GM19240 (cell line): ENCODE measurements around the gene ATXN1.
"Not testable (repeated sequence)": the region's sequence is repeated elsewhere in the genome, so short reads cannot be mapped to it uniquely, and the experiment has no call there.

Source experiments
- DNase-seq: peaks from one replicate; pipeline ENCODE4 v3.0.0; 2011; ENCODE audit warnings: low spot score; ENCODE audit not compliant: insufficient read length

The ATXN1 gene

GRCh38 chr6:16540383-16540782 is 220.9 kb downstream of the ATXN1 start:
- DNase-seq: not testable (repeated sequence)

- no peak for DNase-seq
These were observed 222.0 kb downstream of the ATXN1 start for GRCh38 chr6:16539086-16539931.

DNA sequence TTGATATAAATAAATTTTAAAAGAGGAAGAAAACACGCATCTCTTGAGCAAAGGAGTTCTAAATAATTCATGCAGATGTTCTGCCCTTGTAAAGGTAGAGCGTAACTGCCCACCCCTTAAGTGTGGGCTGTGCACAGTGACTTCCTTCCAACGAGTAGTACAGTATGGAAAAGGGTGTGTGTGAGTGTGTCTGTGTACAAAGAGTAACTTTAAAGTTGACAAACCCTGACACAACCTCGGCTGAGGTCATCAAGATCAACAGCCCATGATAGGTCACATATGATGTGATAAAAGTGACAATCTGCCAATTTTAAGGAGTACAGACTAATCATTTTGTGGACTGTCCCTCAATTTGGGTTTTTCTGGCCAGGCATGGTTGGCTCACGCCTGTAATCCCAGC is 225.7 kb downstream of the ATXN1 start:
- no peak for DNase-seq

GRCh38 chr6:16533721-16534136 is 227.5 kb downstream of the ATXN1 start:
- no peak for DNase-seq

GRCh38 chr6:16533210-16533609 is 228.1 kb downstream of the ATXN1 start:
- no peak for DNase-seq

DNA sequence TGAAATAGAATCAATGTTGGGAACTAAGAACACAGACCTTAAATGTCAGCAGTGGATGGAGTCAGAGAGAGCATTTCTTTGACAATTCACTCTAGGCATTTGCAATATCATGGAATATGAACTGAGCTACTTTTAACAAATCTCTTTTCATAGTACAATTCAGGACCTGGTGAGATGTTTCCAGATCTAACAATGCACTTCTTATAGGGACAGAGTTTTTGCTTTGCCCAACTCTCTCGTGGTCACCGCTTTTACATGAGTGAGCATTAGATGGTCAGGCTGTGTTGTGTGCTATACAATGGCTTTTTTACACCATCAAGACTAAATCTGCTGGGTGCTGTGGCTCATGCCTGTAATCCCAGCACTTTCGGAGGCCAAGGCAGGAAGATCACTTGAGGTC is 233.6 kb downstream of the ATXN1 start:
- no peak for DNase-seq

DNA sequence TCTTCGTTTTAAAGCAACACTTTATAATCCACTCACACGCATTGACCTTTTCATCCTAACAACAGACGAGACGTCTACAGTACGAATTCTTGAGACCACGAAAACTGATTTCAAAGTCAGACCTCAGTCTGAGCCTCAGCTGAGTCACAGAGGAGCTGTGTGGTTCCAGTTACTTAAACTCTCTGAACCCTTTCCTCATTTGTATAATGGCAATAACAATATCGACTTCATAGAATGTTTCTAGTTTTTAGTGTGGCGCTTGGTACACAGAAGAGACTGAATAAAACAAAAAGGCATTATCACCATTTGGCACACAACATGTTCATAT is 236.9 kb downstream of the ATXN1 start:
- no peak for DNase-seq

GRCh38 chr6:16523606-16524379 is 237.5 kb downstream of the ATXN1 start:
- no peak for DNase-seq

- DNase-seq: no peak
These were observed 238.3 kb downstream of the ATXN1 start for GRCh38 chr6:16522937-16523336.

GRCh38 chr6:16521528-16521927 is 239.7 kb downstream of the ATXN1 start:
- no peak for DNase-seq

- DNase-seq: no peak
These were observed 241.7 kb downstream of the ATXN1 start for GRCh38 chr6:16519265-16520242.

- DNase-seq: no peak
These were observed 243.0 kb downstream of the ATXN1 start for GRCh38 chr6:16518265-16518664.

GRCh38 chr6:16514249-16514648 is 247.0 kb downstream of the ATXN1 start:
- no peak for DNase-seq

- DNase-seq: no peak
These were observed 248.5 kb downstream of the ATXN1 start for GRCh38 chr6:16512544-16513290.

DNA sequence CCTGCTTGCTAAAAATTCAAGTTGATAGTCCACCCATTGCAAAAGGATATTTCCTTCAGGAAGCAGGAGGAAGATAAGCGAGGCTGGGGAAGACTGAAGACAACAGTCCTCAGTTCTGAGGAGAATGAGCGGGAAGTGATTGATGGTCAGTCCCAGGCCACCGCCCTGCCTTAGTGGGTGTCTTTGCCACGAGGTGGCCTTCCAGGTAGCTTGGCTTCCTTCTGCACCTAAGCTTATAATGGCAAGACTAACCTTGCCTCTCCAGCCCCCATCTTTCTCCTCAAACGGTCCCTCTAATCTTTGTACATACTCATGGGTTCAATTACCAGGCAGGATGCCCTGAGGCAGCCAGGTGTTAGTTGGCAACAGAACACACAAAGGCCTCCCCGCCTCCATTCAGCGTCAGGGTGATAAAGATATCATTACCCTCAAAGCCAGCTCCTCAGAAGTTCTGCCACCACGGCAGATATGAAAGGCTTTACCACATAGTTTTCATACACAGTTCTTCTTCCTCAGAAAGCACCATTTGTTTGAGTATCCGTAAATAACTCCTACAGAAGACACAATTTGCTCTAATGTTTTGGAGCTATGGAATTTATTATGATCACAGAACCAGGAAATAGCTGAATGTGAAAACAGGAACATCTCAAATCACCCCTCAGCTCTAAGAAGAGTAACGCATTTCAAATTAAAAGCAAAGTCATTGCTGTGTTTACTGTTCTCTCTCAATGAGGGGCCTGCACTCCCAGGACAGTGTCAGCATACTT is 249.4 kb downstream of the ATXN1 start:
- DNase-seq: no peak

DNA sequence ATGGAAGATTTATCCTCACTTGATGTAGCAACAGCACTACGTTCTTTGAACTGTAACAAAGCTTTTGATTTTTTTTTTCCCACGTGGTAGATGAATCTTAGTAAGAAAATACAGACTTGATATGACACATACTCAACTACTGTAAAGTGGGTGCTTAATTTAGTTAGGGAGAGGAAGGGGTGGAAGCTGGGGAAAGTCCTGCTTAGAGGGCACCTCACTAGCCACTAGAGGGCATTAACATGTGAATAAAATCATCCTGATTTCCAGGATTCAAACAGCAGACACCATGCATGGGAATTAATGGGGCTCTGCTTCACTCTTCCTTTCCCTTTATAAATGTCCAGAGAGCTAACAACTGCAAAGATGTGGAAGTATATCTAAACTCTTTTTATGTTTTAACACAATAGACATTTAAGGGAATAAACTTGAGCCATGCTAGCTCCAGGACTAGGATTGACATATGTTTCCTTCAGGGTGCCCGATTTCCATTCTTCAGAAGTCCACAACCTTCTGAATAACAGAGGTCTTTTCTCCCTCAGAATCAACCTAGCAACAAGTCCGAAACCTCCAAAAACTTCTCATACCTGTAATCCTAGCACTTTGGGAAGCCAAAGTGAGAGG is 250.1 kb downstream of the ATXN1 start:
- no peak for DNase-seq

- DNase-seq: no peak
These were observed 251.0 kb downstream of the ATXN1 start for GRCh38 chr6:16510245-16510644.

GRCh38 chr6:16508959-16509358 is 252.3 kb downstream of the ATXN1 start:
- no peak for DNase-seq

GRCh38 chr6:16505711-16506357 is 255.4 kb downstream of the ATXN1 start:
- DNase-seq: no peak
